GM23248 (cell line): ENCODE results near the gene CFAP65. TPM values are rescaled to one million over a fixed set of nuclear protein-coding genes. Genes with fewer than 3 reads are reported as not detected.

ENCODE experiments used
- DNase-seq: peaks from one replicate; pipeline ENCODE4 v3.0.0-alpha.2; 2015
- H2AFZ ChIP-seq: fragments of 200-600 bp; sonication (generic); 2 replicates; pipeline ENCODE4 v1.6.1; 2016; ENCODE audit warnings: antibody characterized with exemption
- H3F3A ChIP-seq: fragments of 200-600 bp; sonication (generic); 2 replicates; pipeline ENCODE4 v1.6.1; 2016; ENCODE audit warnings: mild to moderate bottlenecking, antibody characterized with exemption, mixed run types; ENCODE audit not compliant: insufficient read depth
- H3K27ac ChIP-seq: fragments of 200-600 bp; sonication (generic); 2 replicates; pipeline ENCODE4 v1.5.1; 2016; ENCODE audit warnings: mild to moderate bottlenecking
- H3K27me3 ChIP-seq: fragments of 200-600 bp; sonication (generic); replicated peaks from 2 replicates; pipeline ENCODE4 v1.6.1; 2016; ENCODE audit warnings: mild to moderate bottlenecking; ENCODE audit not compliant: insufficient read depth
- H3K36me3 ChIP-seq: fragments of 200-600 bp; sonication (generic); 2 replicates; pipeline ENCODE4 v1.6.1; 2016; ENCODE audit warnings: low read depth, mild to moderate bottlenecking
- H3K4me1 ChIP-seq: fragments of 200-600 bp; sonication (generic); 2 replicates; pipeline ENCODE4 v1.6.1; 2016; ENCODE audit warnings: mild to moderate bottlenecking; ENCODE audit not compliant: insufficient read depth
- H3K4me2 ChIP-seq: fragments of 200-600 bp; sonication (generic); one replicate; pipeline ENCODE4 v1.6.1; 2016; ENCODE audit warnings: mild to moderate bottlenecking; ENCODE audit not compliant: unreplicated experiment
- H3K4me3 ChIP-seq: fragments of 200-600 bp; sonication (generic); 2 replicates; pipeline ENCODE4 v1.5.1; 2016; ENCODE audit warnings: mild to moderate bottlenecking
- H3K79me2 ChIP-seq: fragments of 200-600 bp; sonication (generic); 2 replicates; pipeline ENCODE4 v1.6.1; 2016; ENCODE audit warnings: mild to moderate bottlenecking; ENCODE audit not compliant: insufficient read depth
- H3K9ac ChIP-seq: fragments of 200-600 bp; sonication (generic); 2 replicates; pipeline ENCODE4 v1.6.1; 2016; ENCODE audit warnings: mild to moderate bottlenecking
- H3K9me2 ChIP-seq: fragments of 200-600 bp; sonication (generic); 2 replicates; pipeline ENCODE4 v1.6.1; 2016; ENCODE audit warnings: mixed run types, mild to moderate bottlenecking, moderate library complexity; ENCODE audit not compliant: insufficient read depth
- H3K9me3 ChIP-seq: fragments of 200-600 bp; sonication (generic); one replicate; pipeline ENCODE4 v1.6.1; 2017; ENCODE audit warnings: low read depth
- H4K20me1 ChIP-seq: fragments of 200-600 bp; sonication (generic); 2 replicates; pipeline ENCODE4 v1.6.0; 2016; ENCODE audit not compliant: insufficient read depth
- EZH2 ChIP-seq: fragments of 200-600 bp; sonication (generic); IDR thresholded peaks from 2 replicates; pipeline ENCODE4 v1.6.1; 2018; ENCODE audit warnings: antibody characterized with exemption, mild to moderate bottlenecking; ENCODE audit not compliant: insufficient read depth, poor library complexity, severe bottlenecking
- EZH2phosphoT487 ChIP-seq: fragments of 200-600 bp; sonication (generic); IDR thresholded peaks from 2 replicates; pipeline ENCODE4 v1.6.1; 2018; ENCODE audit warnings: antibody characterized with exemption, moderate library complexity, mild to moderate bottlenecking, low read depth; ENCODE audit not compliant: insufficient read depth
- WGBS, 2 experiments: methylation state at CpG; one replicate each; pipeline ENCODE4 v1.1.6; 2015 to 2017; ENCODE audit warnings: low lambda C conversion rate in 2 of 2, low coverage in 1 of 2; ENCODE audit errors: missing lambda C conversion rate in 2 of 2; 5-methylcytosine and 5-hydroxymethylcytosine counted together
- in situ Hi-C: fragments of 300-500 bp; cut with MboI; formaldehyde crosslinking; loops from 2 replicates; pipeline ENCODE4 v1.15.0; 2020
- polyA plus RNA-seq: library from polyadenylated mRNA; unstranded; fragments of >200 nt; fragmentation: Nextera tagmentation; extraction: Ambion mirVana; gene quantifications from 2 replicates; pipeline ENCODE4 v1.2.1, GENCODE V29; 2016
- total RNA-seq: library from RNA; depleted of rRNA; stranded (reverse); fragments of >200 nt; shearing (Covaris generic); gene quantifications from 2 replicates; pipeline ENCODE4 v1.2.3, GENCODE V29; 2014

Gene CFAP65
- total and polyA plus RNA-seq, 2 experiments from 2014 or later: 0.08 TPM; not detected in 1

- no peak overlapping the region for H3K4me3 ChIP-seq
- no peak overlapping the region for H2AFZ ChIP-seq
- in situ Hi-C loops: no loop called here
- no peaks in the 10 kb centered on the region for H3F3A ChIP-seq
- H3K79me2 ChIP-seq: no peaks in the 10 kb centered on the region
- H3K27me3 ChIP-seq: peaks cover 95% of the 10 kb centered on the region
- no peaks in the 10 kb centered on the region for H3K4me1 ChIP-seq
- H3K27ac ChIP-seq: no peak overlapping the region
- TF ChIP-seq EZH2phosphoT487 (no peak), EZH2 (peak; percentile 6)
- no peaks in the 10 kb centered on the region for H4K20me1 ChIP-seq
- no peak overlapping the region for H3K9ac ChIP-seq
- no peaks in the 10 kb centered on the region for H3K36me3 ChIP-seq
- WGBS, 2 experiments: 7% methylated on average over 9 of the region's 9 CpGs
- H3K4me2 ChIP-seq: no peak overlapping the region
- H3K9me3 ChIP-seq: no peaks in the 10 kb centered on the region
- no peak for DNase-seq
- H3K9me2 ChIP-seq: no peaks in the 10 kb centered on the region
Observed at GRCh38 chr2:218990052-218990451, 51.3 kb downstream of the CFAP65 start.

DNA sequence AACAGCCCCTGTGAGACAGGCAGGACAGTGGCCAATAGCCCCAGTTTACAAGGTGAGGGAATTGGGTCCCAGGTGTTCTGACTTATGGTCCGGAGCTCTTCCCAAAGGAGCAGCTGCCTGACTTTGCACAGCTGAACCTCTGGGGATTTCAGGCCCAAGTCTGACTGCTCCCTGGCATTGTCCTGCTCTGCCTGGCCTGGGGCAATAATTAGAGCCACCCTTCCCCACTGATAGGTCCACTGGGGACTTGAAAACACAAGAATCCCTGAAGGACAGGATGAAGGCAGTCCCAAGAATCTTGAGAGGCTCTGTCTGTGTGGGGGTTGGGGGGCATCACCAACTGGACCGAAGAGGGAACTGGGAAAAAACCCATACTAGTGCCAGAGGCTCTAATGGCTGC lies 52.7 kb downstream of the CFAP65 start:
- H3K9me2 ChIP-seq: no peaks in the 10 kb centered on the region
- no peak overlapping the region for H3K27ac ChIP-seq
- no peak for DNase-seq
- H3K36me3 ChIP-seq: no peaks in the 10 kb centered on the region
- no peak overlapping the region for H3K4me2 ChIP-seq
- TF ChIP-seq EZH2 (no peak), EZH2phosphoT487 (no peak)
- no peaks in the 10 kb centered on the region for H3F3A ChIP-seq
- H3K9ac ChIP-seq: no peak overlapping the region
- no peaks in the 10 kb centered on the region for H3K4me1 ChIP-seq
- no peak overlapping the region for H2AFZ ChIP-seq
- 31 to 33% methylated on average over 2 of the region's 2 CpGs for WGBS, 2 experiments
- no peaks in the 10 kb centered on the region for H3K79me2 ChIP-seq
- peaks cover 97% of the 10 kb centered on the region for H3K27me3 ChIP-seq
- in situ Hi-C loops: no loop called here
- no peaks in the 10 kb centered on the region for H4K20me1 ChIP-seq
- H3K4me3 ChIP-seq: no peak overlapping the region
- no peaks in the 10 kb centered on the region for H3K9me3 ChIP-seq

DNA sequence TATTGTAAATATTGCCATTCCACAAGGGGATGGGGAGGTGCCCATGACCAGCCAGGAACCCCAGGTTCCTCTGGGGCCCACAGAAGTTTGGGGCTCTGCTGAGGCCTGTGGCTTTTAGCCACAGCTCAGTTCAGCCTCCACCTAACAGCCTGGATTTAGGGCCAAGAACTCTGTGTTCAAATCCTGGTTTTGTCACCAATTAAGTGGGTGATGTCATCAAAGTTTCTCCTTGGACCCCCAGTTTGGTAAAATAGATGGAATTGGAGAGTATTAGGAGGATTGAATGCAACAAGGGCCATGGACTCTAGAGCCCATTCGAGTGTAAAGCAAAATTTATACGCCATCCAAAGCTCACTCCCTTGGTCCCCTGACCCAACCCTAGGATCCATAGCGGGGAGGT lies 53.2 kb downstream of the CFAP65 start:
- no peaks in the 10 kb centered on the region for H3K9me2 ChIP-seq
- no peaks in the 10 kb centered on the region for H3K79me2 ChIP-seq
- no peak overlapping the region for H2AFZ ChIP-seq
- WGBS, 2 experiments: 5 to 7% methylated on average over 3 of the region's 3 CpGs
- H3K9me3 ChIP-seq: no peaks in the 10 kb centered on the region
- H3K4me3 ChIP-seq: no peak overlapping the region
- no peak for TF ChIP-seq EZH2phosphoT487
- TF ChIP-seq EZH2: no peak
- H3K36me3 ChIP-seq: no peaks in the 10 kb centered on the region
- DNase-seq: no peak
- no peaks in the 10 kb centered on the region for H3K4me1 ChIP-seq
- no peak overlapping the region for H3K4me2 ChIP-seq
- H4K20me1 ChIP-seq: no peaks in the 10 kb centered on the region
- no peaks in the 10 kb centered on the region for H3F3A ChIP-seq
- in situ Hi-C loops: no loop called here
- no peak overlapping the region for H3K9ac ChIP-seq
- no peak overlapping the region for H3K27ac ChIP-seq
- H3K27me3 ChIP-seq: peaks cover 99% of the 10 kb centered on the region

DNA sequence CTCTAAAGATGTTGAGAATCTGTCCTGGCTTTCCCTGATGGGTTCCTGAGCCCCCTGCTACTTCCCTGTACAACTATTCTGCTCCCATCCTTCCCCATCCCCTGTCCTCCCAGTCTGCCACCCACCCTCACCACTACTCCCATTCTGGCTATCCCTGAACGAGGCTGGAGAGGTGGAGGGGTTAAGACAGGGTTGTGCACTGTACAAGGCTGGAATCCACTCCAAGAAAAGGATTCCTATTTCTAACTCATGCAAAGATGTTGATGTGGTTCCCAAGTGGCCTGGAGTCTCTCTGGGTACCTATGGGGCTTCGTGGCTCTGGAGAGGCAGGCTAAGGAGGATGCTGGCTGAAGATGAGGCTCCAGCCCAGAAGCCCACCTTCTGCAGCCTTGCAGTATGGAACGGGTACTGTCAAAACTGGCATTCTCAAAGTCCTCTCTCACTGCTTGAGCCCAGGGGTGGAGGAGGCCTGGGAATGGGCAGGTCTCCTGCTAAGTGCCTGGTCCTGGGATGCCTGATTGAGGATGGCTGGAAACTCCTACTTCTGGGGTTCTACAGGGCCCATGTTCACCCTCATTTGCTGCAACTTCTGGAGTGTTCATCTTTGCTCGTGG lies 55.1 kb downstream of the CFAP65 start:
- TF ChIP-seq EZH2phosphoT487 (no peak), EZH2 (no peak)
- in situ Hi-C loops: no loop called here
- H3K27me3 ChIP-seq: peaks cover 98% of the 10 kb centered on the region

More for the DNA sequence above, 55.1 kb downstream of the CFAP65 start:
- Histone ChIP-seq H3K27ac (no peak overlapping the region), H3K9ac (no peak overlapping the region), H3K36me3 (no peaks in the 10 kb centered on the region), H3K4me1 (no peaks in the 10 kb centered on the region), H3K4me2 (no peak overlapping the region), H3K4me3 (no peak overlapping the region), H3K9me3 (no peaks in the 10 kb centered on the region), H3F3A (no peaks in the 10 kb centered on the region), H2AFZ (no peak overlapping the region), H4K20me1 (no peaks in the 10 kb centered on the region), H3K79me2 (no peaks in the 10 kb centered on the region), H3K9me2 (no peaks in the 10 kb centered on the region)
- no peak for DNase-seq
- 8 to 11% methylated on average over 4 of the region's 4 CpGs for WGBS, 2 experiments
